Epithelial cell of esophagus (primary cell): ENCODE measurements around the gene IBA57.

Experiments
- DNase-seq: peaks from one replicate; pipeline ENCODE4 v3.0.0; 2010; ENCODE audit warnings: low read depth
- H3K4me3 ChIP-seq: 2 replicates; pipeline ENCODE4 v1.5.1; 2011; ENCODE audit warnings: mild to moderate bottlenecking, low read length, control low read depth
- CTCF ChIP-seq: IDR thresholded peaks from 2 replicates; pipeline ENCODE4 v1.5.1; 2011; ENCODE audit warnings: low read depth, mild to moderate bottlenecking, low read length, control low read depth, inconsistent platforms; ENCODE audit not compliant: insufficient read depth; ENCODE audit errors: missing control alignments

Gene IBA57

GRCh38 chr1:228144993-228145343, 20.6 kb upstream of the IBA57 start:
- DNase-seq, result no peak
- TF ChIP-seq CTCF, result no peak
- no peak overlapping the region for H3K4me3 ChIP-seq

GRCh38 chr1:228145463-228146416, 19.9 kb upstream of the IBA57 start:
- H3K4me3 ChIP-seq, result no peak overlapping the region
- TF ChIP-seq CTCF, result no peak
- no peak for DNase-seq

- H3K4me3 ChIP-seq, result no peak overlapping the region
These were observed 19.0 kb upstream of the IBA57 start for GRCh38 chr1:228146417-228147150.

GRCh38 chr1:228147151-228147693, 18.4 kb upstream of the IBA57 start:
- no peak for TF ChIP-seq CTCF
- H3K4me3 ChIP-seq, result no peak overlapping the region
- DNase-seq, result no peak

More at GRCh38 chr1:228146417-228147150, 19.0 kb upstream of the IBA57 start:
- no peak for TF ChIP-seq CTCF
- no peak for DNase-seq

- no peak for TF ChIP-seq CTCF
- no peak overlapping the region for H3K4me3 ChIP-seq
- DNase-seq, result no peak
These were observed 17.8 kb upstream of the IBA57 start for GRCh38 chr1:228147768-228148167.

- no peak overlapping the region for H3K4me3 ChIP-seq
- no peak for DNase-seq
- TF ChIP-seq CTCF, result no peak
These were observed 17.3 kb upstream of the IBA57 start for GRCh38 chr1:228148196-228148861.
